ENCODE measurements around the gene HSBP1L1. TPM values are rescaled to one million over a fixed set of nuclear protein-coding genes. Genes with fewer than 3 reads are reported as not detected.
"Not testable (repeated sequence)": the region's sequence is repeated elsewhere in the genome, so short reads cannot be mapped to it uniquely, and the experiment has no call there.

HSBP1L1 gene
- total and polyA plus RNA-seq, 2 experiments from 2014 or later: 1.8 to 3.7 TPM

- TF ChIP-seq ZNF114 (CRISPR knock-in tag; IDR thresholded peaks at IDR 0.05): no peak
- TF ChIP-seq NANOG (IDR thresholded peaks at IDR 0.05; ENCODE audit: borderline replicate concordance): no peak
Measured at GRCh38 chr18:79991494-79991893, 27.1 kb downstream of the HSBP1L1 start (continued).

- Mint-ChIP-seq H3K36me3 (ENCODE audit: low read depth) (peaks cover 12% of the 10 kb centered on the region), H3K9me3 (peaks cover 38% of the 10 kb centered on the region)
- not testable (repeated sequence) for H3K4me3 Mint-ChIP-seq; H4K20me1 ChIP-seq (replicated peaks; ENCODE audit: insufficient read depth); H3K4me1 ChIP-seq (ENCODE audit: insufficient read depth); H3K4me2 ChIP-seq; ATAC-seq; H3K27me3 Mint-ChIP-seq (ENCODE audit: insufficient read depth, low read depth, poor library complexity); H3K27ac ChIP-seq (ENCODE audit: low read depth); H2AFZ ChIP-seq; H3K4me3 ChIP-seq; H3K27me3 ChIP-seq (ENCODE audit: insufficient read depth); H3F3A ChIP-seq (replicated peaks; ENCODE audit: low read depth); H3K27ac Mint-ChIP-seq; H3K4me1 Mint-ChIP-seq; H3K36me3 ChIP-seq (ENCODE audit: insufficient read depth); H3K9me2 ChIP-seq (ENCODE audit: insufficient read depth); DNase-seq (ENCODE audit: low spot score); H3K79me2 ChIP-seq (replicated peaks; ENCODE audit: insufficient read depth)
Measured at GRCh38 chr18:79999701-80000100, 35.3 kb downstream of the HSBP1L1 start.

- Mint-ChIP-seq H3K27me3 (ENCODE audit: insufficient read depth, low read depth, poor library complexity) (peaks cover 4% of the 10 kb centered on the region), H3K4me1 (no peaks in the 10 kb centered on the region; the same call in 1 of the 3 replicates)
- ATAC-seq: no peak
Measured at GRCh38 chr18:80000877-80001276, 36.4 kb downstream of the HSBP1L1 start.

More at GRCh38 chr18:80000877-80001276, 36.4 kb downstream of the HSBP1L1 start:
- no peak overlapping the region for H3K4me3 Mint-ChIP-seq
- no peaks in the 10 kb centered on the region for H3K9me2 ChIP-seq (ENCODE audit: insufficient read depth)
- peaks cover 12% of the 10 kb centered on the region for H3K36me3 Mint-ChIP-seq (ENCODE audit: low read depth)
- H3F3A ChIP-seq (replicated peaks; ENCODE audit: low read depth): no peaks in the 10 kb centered on the region
- H3K4me2 ChIP-seq: no peak overlapping the region
- H3K9me3 Mint-ChIP-seq: peaks cover 40% of the 10 kb centered on the region
- H3K4me1 ChIP-seq (ENCODE audit: insufficient read depth): no peaks in the 10 kb centered on the region
- no peaks in the 10 kb centered on the region for H3K27me3 ChIP-seq (ENCODE audit: insufficient read depth)
- H4K20me1 ChIP-seq (replicated peaks; ENCODE audit: insufficient read depth): no peaks in the 10 kb centered on the region
- H3K36me3 ChIP-seq (ENCODE audit: insufficient read depth): no peaks in the 10 kb centered on the region
- H3K27ac Mint-ChIP-seq: no peak overlapping the region
- no peak overlapping the region for H3K4me3 ChIP-seq
- no peak overlapping the region for H3K27ac ChIP-seq (ENCODE audit: low read depth)
- H3K79me2 ChIP-seq (replicated peaks; ENCODE audit: insufficient read depth): no peaks in the 10 kb centered on the region
- H2AFZ ChIP-seq: no peak overlapping the region
- TF ChIP-seq CREB1 (CRISPR knock-in tag; IDR thresholded peaks at IDR 0.05; ENCODE audit: low read depth) (no peak), ZNF331 (CRISPR knock-in tag; IDR thresholded peaks at IDR 0.05; ENCODE audit: low read depth) (no peak), EZH2phosphoT487 (IDR thresholded peaks at IDR 0.05; ENCODE audit: unreplicated experiment) (no peak), JUNB (IDR thresholded peaks at IDR 0.05; ENCODE audit: unreplicated experiment) (no peak), REST (IDR thresholded peaks at IDR 0.05; ENCODE audit: unreplicated experiment) (no peak), ETS1 (IDR thresholded peaks at IDR 0.05) (no peak)
- no peak for DNase-seq (ENCODE audit: low spot score)

Measured in GM23338 (cell line).